Osteoblast (primary cell): ENCODE results near the gene DENND6B. TPM values are rescaled to one million over a fixed set of nuclear protein-coding genes. Genes with fewer than 3 reads are reported as not detected.

ENCODE experiments used
- DNase-seq: peaks from one replicate; pipeline ENCODE4 v3.0.0; 2011; ENCODE audit warnings: low spot score, mixed read lengths; ENCODE audit not compliant: insufficient read length; ENCODE audit errors: missing footprints
- H2AFZ ChIP-seq: 2 replicates; pipeline ENCODE4 v1.6.0; 2011; ENCODE audit warnings: mild to moderate bottlenecking, low read length
- H3K27ac ChIP-seq: 2 replicates; pipeline ENCODE4 v1.5.1; 2011; ENCODE audit warnings: mild to moderate bottlenecking, low read depth, low read length, moderate library complexity
- H3K27me3 ChIP-seq: 2 replicates; pipeline ENCODE4 v1.6.0; 2012; ENCODE audit warnings: mild to moderate bottlenecking, control low read depth, inconsistent platforms, low read length, moderate library complexity; ENCODE audit not compliant: insufficient read depth
- H3K36me3 ChIP-seq: 2 replicates; pipeline ENCODE4 v1.5.1; 2011; ENCODE audit warnings: mild to moderate bottlenecking, low read length, control low read depth, moderate library complexity; ENCODE audit not compliant: insufficient read depth
- H3K4me1 ChIP-seq: 2 replicates; pipeline ENCODE4 v1.5.1; 2011; ENCODE audit warnings: mild to moderate bottlenecking, low read length, control low read depth, moderate library complexity; ENCODE audit not compliant: insufficient read depth
- H3K4me2 ChIP-seq: 2 replicates; pipeline ENCODE4 v1.6.0; 2011; ENCODE audit warnings: mild to moderate bottlenecking, low read length; ENCODE audit not compliant: insufficient read depth
- H3K4me3 ChIP-seq: fragments of 200-600 bp; sonication (generic); 3 replicates; pipeline ENCODE4 v1.5.1; 2012; ENCODE audit warnings: mild to moderate bottlenecking, low read length, inconsistent platforms; ENCODE audit not compliant: insufficient read depth
- H3K79me2 ChIP-seq: 2 replicates; pipeline ENCODE4 v1.6.0; 2012; ENCODE audit warnings: mild to moderate bottlenecking, low read length, control low read depth, inconsistent platforms; ENCODE audit not compliant: insufficient read depth
- H3K9me3 ChIP-seq: 2 replicates; pipeline ENCODE4 v1.5.1; 2011; ENCODE audit warnings: low read depth, low read length, control low read depth
- H4K20me1 ChIP-seq: 2 replicates; pipeline ENCODE4 v1.6.0; 2012; ENCODE audit warnings: mild to moderate bottlenecking, low read length, control low read depth; ENCODE audit not compliant: insufficient read depth
- total RNA-seq: library from RNA; depleted of rRNA; stranded (reverse); fragments of >200 nt; gene quantifications from 2 replicates; pipeline ENCODE4 v1.2.3, GENCODE V29; 2012
- TF ChIP-seq, protein P1 (sequence below): IDR thresholded peaks from 2 replicates; pipeline ENCODE4 v1.5.1; 2011; ENCODE audit warnings: mild to moderate bottlenecking, low read depth, low read length, moderate library complexity; ENCODE audit errors: extremely low read depth

The DENND6B gene
- total RNA-seq, 1 donor = 6.5 TPM

DNA sequence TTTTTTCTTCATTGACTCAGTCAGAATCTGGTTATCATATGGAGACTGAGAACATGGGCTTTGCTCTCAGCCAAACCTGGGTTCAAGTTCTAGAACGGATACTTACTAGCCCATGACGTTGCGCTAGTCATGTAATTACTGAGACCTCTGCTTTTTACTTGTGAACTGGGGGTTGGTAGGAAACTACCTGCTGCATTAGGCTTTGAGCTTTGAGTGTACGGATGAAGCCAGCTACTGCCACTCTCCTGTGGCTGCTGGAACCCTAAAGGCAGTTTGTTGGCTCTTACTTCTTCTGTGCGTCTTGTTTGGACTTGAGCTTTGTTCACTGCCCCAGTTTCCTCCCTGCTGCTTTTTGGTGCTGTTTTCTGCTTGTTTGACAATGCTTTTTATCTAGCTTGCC is 34.4 kb upstream of the DENND6B start:
- no peak overlapping the region for H2AFZ ChIP-seq
- no peak for DNase-seq
- TF ChIP-seq, protein P1, sequence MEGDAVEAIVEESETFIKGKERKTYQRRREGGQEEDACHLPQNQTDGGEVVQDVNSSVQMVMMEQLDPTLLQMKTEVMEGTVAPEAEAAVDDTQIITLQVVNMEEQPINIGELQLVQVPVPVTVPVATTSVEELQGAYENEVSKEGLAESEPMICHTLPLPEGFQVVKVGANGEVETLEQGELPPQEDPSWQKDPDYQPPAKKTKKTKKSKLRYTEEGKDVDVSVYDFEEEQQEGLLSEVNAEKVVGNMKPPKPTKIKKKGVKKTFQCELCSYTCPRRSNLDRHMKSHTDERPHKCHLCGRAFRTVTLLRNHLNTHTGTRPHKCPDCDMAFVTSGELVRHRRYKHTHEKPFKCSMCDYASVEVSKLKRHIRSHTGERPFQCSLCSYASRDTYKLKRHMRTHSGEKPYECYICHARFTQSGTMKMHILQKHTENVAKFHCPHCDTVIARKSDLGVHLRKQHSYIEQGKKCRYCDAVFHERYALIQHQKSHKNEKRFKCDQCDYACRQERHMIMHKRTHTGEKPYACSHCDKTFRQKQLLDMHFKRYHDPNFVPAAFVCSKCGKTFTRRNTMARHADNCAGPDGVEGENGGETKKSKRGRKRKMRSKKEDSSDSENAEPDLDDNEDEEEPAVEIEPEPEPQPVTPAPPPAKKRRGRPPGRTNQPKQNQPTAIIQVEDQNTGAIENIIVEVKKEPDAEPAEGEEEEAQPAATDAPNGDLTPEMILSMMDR = no peak
- no peak overlapping the region for H3K27ac ChIP-seq
- H3K4me2 ChIP-seq = no peak overlapping the region
- H3K36me3 ChIP-seq = peaks cover 6% of the 10 kb centered on the region
- no peak overlapping the region for H3K4me3 ChIP-seq
- no peaks in the 10 kb centered on the region for H3K27me3 ChIP-seq
- peaks cover 6% of the 10 kb centered on the region for H3K4me1 ChIP-seq
- peaks cover 41% of the 10 kb centered on the region for H4K20me1 ChIP-seq
- no peaks in the 10 kb centered on the region for H3K9me3 ChIP-seq
- peaks cover 83% of the 10 kb centered on the region for H3K79me2 ChIP-seq

DNA sequence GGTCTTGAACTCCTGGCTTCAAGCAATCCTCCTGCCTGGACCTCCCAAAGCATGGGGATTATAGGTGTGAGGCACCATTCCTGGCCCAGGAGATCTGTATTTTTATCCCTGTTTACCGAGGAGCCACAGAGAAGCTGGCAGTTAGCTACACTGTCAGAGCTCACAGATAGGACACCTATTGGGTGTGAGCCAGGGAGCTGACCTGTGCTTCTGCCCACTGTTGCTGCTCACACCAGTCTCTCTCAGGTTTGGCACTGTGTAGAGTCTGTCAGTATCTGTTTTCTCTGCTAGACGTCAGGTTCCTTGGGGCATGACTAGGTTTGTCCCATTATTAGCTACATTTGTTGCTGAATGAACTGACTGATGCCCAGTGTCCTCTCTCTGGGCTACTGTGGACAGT is 33.8 kb upstream of the DENND6B start:
- no peaks in the 10 kb centered on the region for H3K4me1 ChIP-seq
- no peaks in the 10 kb centered on the region for H3K27me3 ChIP-seq
- H3K4me3 ChIP-seq = no peak overlapping the region
- peaks cover 35% of the 10 kb centered on the region for H4K20me1 ChIP-seq
- no peak for DNase-seq
- peaks cover 84% of the 10 kb centered on the region for H3K79me2 ChIP-seq
- peaks cover 6% of the 10 kb centered on the region for H3K36me3 ChIP-seq
- H3K27ac ChIP-seq = no peak overlapping the region
- H2AFZ ChIP-seq = no peak overlapping the region
- TF ChIP-seq, protein P1 = no peak
- no peaks in the 10 kb centered on the region for H3K9me3 ChIP-seq
- H3K4me2 ChIP-seq = no peak overlapping the region

DNA sequence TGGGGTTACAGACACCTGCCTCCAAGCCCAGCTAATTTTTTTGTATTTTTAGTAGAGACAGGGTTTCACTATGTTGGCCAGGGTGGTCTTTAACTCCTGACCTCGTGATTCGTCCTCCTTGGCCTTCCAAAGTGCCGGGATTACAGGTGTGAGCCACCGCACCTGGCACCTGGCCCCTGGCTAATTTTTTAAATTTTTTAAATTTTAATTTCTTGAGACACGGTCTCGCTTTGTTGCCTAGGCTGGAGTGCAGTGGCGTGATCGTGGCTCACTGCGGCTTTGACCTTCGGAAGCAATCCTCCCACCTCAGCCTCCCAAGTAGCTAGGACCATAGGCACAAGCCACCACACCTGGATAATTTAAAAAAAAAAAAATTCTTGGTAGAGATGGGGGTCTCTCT is 30.9 kb upstream of the DENND6B start:
- H3K79me2 ChIP-seq = peaks cover 81% of the 10 kb centered on the region
- no peaks in the 10 kb centered on the region for H3K4me1 ChIP-seq
- H3K9me3 ChIP-seq = no peaks in the 10 kb centered on the region
- H3K27ac ChIP-seq = no peak overlapping the region
- H2AFZ ChIP-seq = no peak overlapping the region
- H3K27me3 ChIP-seq = no peaks in the 10 kb centered on the region
- TF ChIP-seq, protein P1 = no peak
- no peak for DNase-seq
- H4K20me1 ChIP-seq = peaks cover 42% of the 10 kb centered on the region
- no peak overlapping the region for H3K4me3 ChIP-seq
- peaks cover 6% of the 10 kb centered on the region for H3K36me3 ChIP-seq
- H3K4me2 ChIP-seq = no peak overlapping the region

DNA sequence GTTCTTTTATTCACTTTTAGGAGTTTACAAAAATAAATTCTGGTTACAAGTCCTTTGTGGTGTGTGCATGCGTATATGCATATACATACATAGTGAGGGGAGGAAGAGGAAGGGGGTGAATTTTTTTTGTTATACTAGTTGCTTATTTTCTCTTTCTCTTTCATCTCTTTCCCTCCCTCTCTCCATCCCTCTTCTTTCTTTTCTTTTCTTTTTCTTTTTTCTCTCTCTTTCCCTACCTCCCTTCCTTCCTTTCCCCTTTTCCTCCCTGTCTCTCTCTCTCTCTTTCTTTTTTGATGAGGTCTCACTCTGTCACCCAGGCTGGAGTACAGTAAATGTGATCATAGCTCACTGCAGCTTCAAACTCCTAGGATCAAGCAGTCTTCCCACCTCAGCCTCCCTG is 30.4 kb upstream of the DENND6B start:
- TF ChIP-seq, protein P1 = no peak
- Histone ChIP-seq H3K4me3 (no peak overlapping the region), H2AFZ (no peak overlapping the region), H3K27me3 (no peaks in the 10 kb centered on the region), H3K4me2 (no peak overlapping the region), H3K9me3 (no peaks in the 10 kb centered on the region), H3K79me2 (peaks cover 80% of the 10 kb centered on the region), H3K4me1 (no peaks in the 10 kb centered on the region), H3K27ac (no peak overlapping the region), H4K20me1 (peaks cover 38% of the 10 kb centered on the region), H3K36me3 (peaks cover 6% of the 10 kb centered on the region)
- DNase-seq = no peak
